Left forelimb (tissue), 1 donor: ENCODE measurements around the gene CLEC7A.

ENCODE experiments used
- DNase-seq: peaks from one replicate; pipeline ENCODE4 v3.0.0-alpha.2; 2018; ENCODE audit warnings: low spot score

The CLEC7A gene

GRCh38 chr12:10140001-10140400 is 10.0 kb upstream of the CLEC7A start:
- no peak for DNase-seq

DNA sequence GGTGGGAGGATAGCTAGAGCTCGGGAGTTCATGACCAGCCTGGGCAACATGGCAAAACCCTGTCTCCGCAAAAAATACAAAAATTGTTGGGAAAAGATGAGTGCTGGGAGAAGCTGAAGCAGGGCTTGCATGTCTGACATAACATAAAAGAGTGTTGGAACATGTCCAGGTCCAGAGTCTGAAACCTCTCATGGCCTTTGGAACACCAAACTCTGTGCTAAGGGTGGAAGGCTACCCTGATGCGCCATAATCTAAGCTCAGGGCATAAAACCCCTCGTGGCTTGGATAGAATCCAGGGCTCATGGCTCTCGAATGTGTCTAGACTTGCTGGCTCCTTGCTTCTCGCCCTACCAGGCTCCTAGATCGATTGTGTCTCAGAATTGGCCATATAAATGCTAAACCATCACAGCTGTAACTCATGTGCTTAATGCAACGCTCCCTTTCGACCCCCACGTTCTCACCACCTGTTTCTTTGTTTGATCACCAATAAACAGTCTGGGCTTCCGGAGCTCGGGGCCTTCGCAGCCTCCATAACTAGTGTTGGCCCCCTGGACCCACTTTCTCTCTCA is 6.7 kb upstream of the CLEC7A start:
- no peak for DNase-seq

DNA sequence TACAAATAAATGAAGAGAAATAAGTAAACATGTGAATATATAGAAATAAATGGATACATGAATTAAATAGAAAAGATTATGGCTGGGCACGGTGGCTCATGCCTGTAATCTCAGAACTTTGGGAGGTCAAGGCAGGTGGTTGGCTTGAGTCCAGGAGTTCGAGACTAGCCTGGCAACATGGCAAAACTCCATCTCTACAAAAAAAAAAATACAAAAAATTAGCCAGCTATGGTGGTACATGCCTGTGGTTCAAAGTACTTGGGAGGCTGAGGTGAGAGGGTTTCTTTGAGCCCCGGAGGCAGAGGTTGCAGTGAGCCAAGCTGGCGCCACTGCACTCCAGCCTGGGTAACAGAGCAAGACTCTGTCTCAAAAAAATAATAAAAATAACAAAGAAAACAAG is 5.1 kb upstream of the CLEC7A start:
- no peak for DNase-seq

DNA sequence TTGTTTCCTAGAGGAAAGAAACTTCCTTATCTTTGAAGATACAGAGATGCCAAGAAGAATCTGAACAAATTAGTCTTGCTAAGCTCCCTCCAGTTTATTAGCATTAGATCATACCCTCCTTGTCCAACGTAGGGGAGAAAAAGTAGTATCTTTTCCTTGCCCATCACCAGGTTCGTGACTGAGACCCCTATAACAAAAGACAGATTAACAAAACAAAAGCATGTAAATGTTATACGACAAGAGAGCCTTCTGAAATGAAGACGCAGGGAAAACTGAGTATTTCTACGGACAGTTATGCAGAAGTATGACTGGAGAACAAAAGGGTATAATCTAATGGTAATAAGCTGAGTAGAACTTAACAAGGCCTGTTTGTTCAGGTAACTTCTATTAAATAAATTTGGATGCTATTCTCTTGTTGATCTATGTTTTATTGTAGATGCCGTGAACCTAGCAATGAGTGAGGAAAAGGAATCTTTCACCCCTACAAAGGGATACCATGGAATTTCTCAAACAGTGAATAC is 2.9 kb upstream of the CLEC7A start:
- no peak for DNase-seq

DNA sequence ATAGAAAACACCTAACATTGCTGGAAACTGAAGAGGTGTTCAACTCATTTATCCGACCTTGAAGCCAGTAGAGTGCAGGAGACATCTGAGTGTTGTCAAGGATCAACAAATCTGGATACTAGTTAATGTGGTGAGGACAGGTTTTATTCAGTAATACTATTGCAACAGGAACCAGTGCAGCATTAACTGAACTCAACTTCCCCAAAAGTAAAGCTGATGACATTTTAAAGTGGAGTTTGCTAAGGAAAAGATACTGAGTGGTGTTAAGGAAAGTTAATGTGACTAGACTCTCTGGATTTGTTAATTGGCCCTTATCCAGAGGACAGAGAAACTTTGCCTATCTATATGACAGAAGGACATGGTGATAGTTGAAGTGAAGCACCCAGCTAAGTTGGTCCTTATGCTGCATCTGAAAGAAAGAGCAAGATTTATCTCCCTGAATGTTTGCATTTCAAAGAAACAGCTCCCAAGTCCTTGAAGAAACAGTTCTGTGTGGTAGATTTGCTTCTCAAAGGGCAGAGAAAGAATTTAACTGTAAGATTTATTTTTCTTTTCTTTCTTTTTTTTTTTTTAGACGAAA is 1.2 kb upstream of the CLEC7A start:
- DNase-seq, result no peak

DNA sequence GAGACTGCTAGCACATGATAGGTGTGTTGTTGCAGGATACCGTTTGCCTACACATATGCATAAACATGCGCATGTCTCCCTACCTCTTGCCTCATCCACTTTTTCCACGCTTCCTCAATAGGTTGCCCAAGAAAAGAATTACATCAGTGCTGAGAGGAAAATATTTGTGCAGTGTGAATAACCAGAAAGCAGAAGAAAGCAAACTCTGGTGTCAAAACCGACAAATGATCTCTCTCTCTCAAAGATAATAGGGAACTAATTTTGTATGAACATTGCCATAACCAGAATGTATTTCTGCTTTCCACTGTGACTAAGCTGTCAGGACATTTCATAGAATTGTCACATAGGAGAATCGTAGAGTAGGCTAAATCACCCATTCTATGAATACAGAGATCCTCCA is 1.3 kb downstream of the CLEC7A start:
- no peak for DNase-seq

GRCh38 chr12:10126413-10126812 is 3.6 kb downstream of the CLEC7A start:
- no peak for DNase-seq

DNA sequence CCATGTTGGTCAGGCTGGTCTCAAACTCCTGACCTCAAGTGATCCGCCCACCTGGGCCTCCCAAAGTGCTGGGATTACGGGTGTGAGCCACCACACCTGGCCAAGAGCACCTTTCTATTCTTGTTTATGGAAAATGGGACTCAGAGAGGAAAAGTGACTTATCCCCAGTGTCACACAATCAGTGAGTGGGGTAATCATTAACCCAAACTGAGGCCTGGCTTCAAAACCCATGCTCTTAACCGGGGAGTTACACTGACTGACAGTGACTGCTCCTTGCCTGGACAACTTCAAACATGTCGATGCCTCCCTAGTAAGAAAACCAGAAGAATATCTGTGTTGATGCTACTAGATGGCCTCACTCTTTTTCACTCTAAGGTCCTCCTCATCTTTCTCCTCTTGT is 7.3 kb downstream of the CLEC7A start:
- no peak for DNase-seq

- DNase-seq, result no peak
These were observed 8.7 kb downstream of the CLEC7A start for GRCh38 chr12:10121278-10121677.

DNA sequence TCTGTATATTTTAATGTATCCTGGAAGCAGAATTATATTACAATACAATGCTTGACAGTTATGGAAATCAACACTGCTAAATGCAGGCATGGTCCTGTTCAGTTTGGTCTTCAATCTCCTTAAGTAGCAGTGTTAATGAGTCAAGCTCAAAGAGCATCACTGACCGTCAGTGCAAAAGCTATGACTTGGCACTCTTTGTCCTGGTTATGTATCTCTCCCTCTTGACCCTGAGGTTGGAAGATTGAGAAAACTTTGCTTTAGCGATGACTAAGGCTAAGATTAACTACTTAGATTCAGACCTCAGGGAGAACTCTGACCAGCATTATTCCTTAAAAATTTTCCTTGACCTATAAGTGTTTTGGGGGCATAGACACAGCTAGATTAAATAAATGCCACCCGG is 10.9 kb downstream of the CLEC7A start:
- DNase-seq, result no peak

DNA sequence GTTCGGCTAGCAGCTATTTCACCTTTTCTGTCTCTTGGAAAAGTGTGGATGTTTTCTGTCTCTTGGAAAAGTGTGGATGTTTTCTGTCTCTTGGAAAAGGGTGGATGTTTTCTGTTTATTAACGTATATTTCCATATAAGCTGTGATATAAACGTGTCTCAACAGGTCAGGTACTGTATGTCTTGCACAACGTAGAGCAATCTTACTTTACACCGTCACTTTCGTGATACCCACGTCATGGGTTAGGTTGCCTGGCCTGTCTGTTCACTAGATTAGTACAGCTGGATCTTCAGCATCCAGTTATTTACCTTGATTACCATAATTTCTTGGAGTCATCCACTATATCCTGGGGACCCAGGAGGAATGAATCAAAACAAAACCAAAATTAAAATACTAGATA is 14.1 kb downstream of the CLEC7A start:
- no peak for DNase-seq

GRCh38 chr12:10115311-10115710 is 14.7 kb downstream of the CLEC7A start:
- DNase-seq, result no peak

- no peak for DNase-seq
These were observed 16.1 kb downstream of the CLEC7A start for GRCh38 chr12:10113920-10114319.

DNA sequence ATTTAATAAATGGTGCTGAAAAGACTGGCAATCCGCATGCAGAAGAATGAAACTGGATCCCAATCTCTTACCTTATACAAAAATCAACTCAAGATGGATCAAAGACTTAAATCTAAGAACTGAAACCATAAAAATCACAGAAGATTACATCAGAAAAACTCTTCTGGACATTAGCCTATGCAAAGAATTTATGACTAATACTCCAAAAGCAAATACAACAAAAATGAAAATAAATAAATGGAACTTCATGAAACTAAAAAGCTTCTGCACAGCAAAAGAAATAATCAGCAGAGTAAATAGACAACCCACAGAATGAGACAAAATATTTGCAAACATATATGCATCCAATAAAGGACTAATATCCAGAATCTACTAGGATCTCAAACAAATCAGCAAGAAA is 16.9 kb downstream of the CLEC7A start:
- no peak for DNase-seq

DNA sequence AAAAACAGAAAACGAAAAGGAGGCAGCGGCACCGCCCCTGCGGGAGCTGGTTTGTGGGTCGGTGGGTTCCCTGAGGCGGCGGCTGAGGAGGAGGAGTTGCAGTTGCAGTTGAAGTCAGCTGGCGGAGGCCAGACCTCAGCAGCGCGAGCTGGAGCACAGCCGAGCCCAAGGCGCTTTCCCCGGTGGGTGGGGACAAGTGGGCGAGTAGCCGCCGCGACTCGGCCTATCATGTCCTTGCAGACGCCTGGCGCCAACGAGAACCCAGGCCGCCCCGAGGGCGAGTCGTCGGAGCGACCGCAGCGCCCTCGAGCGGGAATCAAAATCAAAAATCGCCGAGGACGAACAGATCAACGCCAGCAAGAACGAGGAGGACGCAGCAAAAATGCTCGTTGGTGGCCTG is 18.5 kb downstream of the CLEC7A start:
- DNase-seq, result no peak

DNA sequence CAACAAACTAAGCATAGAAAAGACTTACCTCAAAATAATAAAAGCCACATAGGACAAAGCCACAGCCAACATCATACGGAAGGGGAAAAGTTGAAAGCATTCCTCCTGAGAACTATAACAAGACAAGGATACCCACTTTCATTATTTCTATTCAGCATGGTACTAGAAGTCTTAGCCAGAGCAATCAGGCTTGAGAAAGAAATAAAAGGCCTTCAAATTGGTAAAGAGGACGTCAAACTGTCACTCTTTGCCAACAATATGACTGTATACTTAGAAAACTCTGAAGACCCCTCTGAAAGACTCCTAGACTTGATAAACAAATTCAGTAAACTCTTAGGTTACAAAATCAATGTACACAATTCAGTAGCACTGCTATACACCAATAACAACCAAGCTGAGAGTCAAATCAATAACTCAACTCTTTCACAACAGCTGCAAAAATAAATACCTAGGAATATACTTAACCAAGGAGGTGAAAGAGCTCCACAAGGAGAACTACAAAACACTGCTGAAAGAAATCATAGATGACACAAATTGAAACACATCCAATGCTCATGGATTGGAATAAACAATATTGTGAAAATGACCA is 19.6 kb downstream of the CLEC7A start:
- no peak for DNase-seq

DNA sequence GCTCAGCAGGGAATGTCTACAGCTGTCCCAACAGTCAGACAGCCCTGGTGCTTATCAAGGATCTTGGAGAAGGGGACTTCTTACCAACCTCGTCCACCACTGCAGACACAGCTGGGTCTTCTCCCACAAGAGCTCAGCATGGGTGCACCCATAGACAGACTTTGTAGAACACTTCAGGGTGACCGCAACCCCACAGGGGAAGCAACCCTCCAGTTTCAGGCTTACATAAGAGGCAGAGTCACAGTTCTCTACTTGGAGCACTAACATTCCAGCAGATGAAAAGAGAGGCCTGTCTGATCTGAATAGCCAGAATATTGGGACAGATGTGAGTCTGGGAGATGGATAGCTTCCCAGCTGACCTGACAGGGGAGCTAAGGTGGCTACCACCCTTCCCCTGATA is 27.7 kb downstream of the CLEC7A start:
- no peak for DNase-seq

DNA sequence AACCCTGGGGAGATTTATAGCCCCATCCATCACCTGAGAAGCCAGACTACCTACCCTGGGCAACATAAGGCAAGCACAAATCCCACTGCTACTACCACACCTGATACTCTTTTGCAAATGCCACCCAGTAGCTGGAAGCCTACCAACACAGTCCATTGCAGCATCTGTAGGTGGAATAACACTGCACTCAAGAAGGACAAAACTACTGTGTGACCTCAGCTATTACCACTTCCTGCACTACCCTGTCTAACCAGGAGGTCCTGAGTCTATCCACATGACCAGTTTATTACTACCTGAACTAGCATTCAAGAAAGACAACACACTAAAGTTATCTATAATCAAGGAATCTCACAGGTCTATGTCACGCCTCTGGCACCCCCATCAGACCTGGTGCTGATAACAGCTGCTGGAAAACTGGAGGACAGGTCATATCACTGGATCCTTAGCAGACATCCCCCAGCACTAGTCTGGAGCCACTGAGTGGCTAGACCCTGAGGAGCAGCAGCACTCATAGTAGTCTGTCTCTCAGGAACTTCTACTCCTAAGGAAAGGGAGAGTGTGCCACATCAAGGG is 28.3 kb downstream of the CLEC7A start:
- no peak for DNase-seq

DNA sequence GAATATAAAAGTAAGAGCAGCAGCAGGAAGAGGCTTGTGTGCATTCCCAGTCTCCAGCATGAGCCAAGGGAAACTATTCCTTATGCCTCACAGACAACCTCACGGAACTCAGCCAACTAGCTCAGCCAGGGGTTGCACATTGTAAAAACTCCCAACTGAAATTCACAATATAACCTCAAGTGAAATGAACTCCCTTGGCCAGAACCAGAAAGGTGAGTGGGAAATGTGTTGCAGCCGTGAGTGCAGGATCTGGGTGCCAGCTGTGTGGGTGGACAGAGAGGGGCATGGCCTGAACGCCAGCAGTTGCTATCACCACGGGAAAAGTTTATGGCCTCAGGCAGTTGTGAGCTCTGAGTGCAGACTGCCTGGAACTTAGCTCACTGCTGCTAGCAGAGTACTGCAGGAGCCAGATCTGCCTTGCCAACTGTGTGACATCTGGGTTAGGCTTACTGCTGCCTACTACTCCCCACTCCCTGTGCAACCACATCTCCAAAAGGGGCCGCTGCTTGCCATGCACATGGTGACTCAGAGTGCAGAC is 28.9 kb downstream of the CLEC7A start:
- peak; percentile 70 for DNase-seq

- no peak for DNase-seq
These were observed 31.2 kb downstream of the CLEC7A start, which contains the start of gene CLEC1A for GRCh38 chr12:10098791-10099190. Gene CLEC1A, minus strand, starts transcription at chr12:10098985. Its CDS starts 63 bp downstream, at chr12:10098922.

- DNase-seq, result no peak
These were observed 32.5 kb downstream of the CLEC7A start for GRCh38 chr12:10097521-10097920.

- DNase-seq, result no peak
These were observed 34.0 kb downstream of the CLEC7A start for GRCh38 chr12:10095971-10096370.
